GM06990 (cell line): ENCODE data around the gene DLX3.

Source experiments
- DNase-seq: peaks from one replicate; pipeline ENCODE4 v3.0.0-alpha.2; 2011; ENCODE audit not compliant: insufficient read length; ENCODE audit errors: extremely low read depth
- H3K27me3 ChIP-seq: replicated peaks from 2 replicates; pipeline ENCODE4 v1.6.0; 2011; ENCODE audit warnings: low read length; ENCODE audit not compliant: control insufficient read depth, insufficient read depth
- H3K36me3 ChIP-seq: 2 replicates; pipeline ENCODE4 v1.5.1; 2011; ENCODE audit warnings: low read length; ENCODE audit not compliant: control insufficient read depth, insufficient read depth
- H3K4me3 ChIP-seq: replicated peaks from 2 replicates; pipeline ENCODE4 v1.5.1; 2011; ENCODE audit warnings: low read depth, mild to moderate bottlenecking, control low read depth, low read length
- TF ChIP-seq, protein P1 (sequence below): IDR thresholded peaks from 2 replicates; pipeline ENCODE4 v1.5.1; 2011; ENCODE audit warnings: low read length, control low read depth, mild to moderate bottlenecking, inconsistent platforms; ENCODE audit not compliant: insufficient read depth, poor library complexity, severe bottlenecking

The DLX3 gene

DNA sequence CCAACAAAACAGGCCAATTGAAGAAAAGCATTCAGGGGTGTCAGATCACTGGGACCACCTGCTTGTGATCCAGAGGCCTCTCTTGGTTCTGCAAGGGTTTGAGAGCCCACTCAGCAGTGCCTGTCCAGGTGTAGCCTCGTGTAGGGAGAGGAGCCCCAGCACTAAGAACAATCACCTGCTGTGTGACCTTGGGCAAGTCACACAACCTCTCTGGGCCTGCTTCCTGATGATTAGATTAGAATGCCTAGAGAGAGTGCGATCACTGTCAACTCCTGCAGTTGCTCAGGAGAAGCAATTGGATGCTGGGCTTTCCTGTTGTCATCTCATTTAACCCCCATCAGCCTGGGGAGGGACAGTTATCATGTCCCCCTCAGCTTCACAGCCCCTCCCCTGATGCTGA lies 10.2 kb downstream of the DLX3 start:
- no peak for DNase-seq
- Histone ChIP-seq H3K27me3 (peaks cover 7% of the 10 kb centered on the region), H3K4me3 (no peak overlapping the region), H3K36me3 (no peaks in the 10 kb centered on the region)
- TF ChIP-seq, protein P1, sequence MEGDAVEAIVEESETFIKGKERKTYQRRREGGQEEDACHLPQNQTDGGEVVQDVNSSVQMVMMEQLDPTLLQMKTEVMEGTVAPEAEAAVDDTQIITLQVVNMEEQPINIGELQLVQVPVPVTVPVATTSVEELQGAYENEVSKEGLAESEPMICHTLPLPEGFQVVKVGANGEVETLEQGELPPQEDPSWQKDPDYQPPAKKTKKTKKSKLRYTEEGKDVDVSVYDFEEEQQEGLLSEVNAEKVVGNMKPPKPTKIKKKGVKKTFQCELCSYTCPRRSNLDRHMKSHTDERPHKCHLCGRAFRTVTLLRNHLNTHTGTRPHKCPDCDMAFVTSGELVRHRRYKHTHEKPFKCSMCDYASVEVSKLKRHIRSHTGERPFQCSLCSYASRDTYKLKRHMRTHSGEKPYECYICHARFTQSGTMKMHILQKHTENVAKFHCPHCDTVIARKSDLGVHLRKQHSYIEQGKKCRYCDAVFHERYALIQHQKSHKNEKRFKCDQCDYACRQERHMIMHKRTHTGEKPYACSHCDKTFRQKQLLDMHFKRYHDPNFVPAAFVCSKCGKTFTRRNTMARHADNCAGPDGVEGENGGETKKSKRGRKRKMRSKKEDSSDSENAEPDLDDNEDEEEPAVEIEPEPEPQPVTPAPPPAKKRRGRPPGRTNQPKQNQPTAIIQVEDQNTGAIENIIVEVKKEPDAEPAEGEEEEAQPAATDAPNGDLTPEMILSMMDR: no peak

DNA sequence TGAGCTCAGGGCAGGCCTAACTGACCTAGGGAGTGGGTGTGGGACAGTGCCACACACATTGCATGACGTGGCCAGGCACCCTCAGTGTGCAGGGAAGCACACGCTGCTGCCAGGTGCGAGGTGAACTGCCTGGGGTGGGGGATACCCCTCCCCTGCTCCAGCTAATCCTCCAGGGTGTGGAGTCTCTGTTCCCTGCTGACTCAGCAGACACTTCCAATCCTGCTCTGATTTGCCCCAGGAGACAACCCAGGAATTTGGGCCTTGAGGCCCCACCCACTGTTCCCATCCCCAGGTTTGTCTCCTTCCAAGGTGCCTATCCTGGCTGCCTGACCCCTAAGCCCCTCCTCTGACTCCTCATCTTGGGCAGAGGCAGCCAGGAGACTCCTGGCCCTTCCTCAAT lies 10.7 kb downstream of the DLX3 start:
- Histone ChIP-seq H3K36me3 (no peaks in the 10 kb centered on the region), H3K4me3 (no peak overlapping the region), H3K27me3 (peaks cover 7% of the 10 kb centered on the region)
- TF ChIP-seq, protein P1: no peak
- no peak for DNase-seq

DNA sequence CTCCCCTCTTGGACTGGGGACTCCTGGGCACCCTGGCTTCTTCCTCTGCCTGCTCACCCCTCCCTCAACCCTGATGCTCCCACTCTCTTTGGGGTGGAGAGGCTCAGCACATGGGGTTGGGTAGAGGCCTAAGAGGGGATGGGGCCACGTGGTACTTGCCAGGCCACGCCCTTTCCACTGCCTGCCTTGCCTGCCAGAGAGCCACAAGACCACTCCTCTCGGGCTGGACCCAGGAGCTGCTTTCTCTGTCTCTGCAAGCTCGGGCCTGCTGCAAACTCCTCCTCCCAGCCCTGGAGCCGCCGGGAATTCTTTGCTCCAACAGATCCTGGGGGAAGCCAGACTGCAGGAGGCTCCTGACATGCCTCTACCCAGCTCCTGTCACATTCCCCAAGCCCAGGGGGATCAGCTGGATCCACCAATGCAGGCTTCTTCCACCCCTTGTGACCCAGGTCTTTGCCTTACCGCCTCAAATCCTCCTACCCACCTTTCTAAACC lies 14.3 kb downstream of the DLX3 start:
- TF ChIP-seq, protein P1: no peak
- Histone ChIP-seq H3K27me3 (peaks cover 4% of the 10 kb centered on the region), H3K4me3 (no peak overlapping the region), H3K36me3 (no peaks in the 10 kb centered on the region)
- no peak for DNase-seq

DNA sequence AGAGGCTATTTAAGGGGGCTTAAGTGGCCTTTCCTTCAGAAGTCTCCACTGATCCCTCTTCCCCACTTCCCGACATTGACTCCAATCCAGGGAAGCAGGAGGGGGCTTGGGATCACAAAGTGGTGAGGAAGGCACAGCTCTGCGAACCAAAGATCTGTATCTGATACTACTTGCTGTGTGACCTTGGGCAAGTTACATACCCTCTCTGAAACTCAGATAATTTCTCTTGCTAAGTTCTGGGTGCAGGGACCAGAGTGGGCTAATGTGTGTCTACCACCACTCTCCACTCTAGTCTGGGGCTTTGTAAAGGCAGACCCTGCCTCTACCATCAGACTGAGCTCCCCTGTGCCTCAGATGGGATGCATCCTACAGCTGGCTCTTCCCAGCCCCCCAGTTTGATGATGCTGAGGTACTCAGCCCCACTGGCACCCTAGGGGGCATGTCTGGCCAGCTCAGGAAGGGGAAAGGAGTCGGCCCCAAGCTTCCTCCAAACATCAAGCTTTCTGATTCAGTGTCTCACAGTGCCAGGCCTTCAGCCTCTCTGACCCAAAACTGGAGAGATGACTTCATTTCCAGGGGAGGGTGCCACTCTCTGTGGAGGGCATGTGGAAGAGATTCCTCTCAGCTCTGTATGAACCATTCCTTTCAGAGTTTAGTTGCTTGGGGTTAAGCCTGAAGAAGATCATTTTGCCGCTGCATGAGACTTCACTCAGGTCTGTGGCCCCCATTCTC lies 15.1 kb downstream of the DLX3 start:
- Histone ChIP-seq H3K4me3 (no peak overlapping the region), H3K36me3 (no peaks in the 10 kb centered on the region), H3K27me3 (peaks cover 5% of the 10 kb centered on the region)
- TF ChIP-seq, protein P1: no peak
- DNase-seq: no peak

DNA sequence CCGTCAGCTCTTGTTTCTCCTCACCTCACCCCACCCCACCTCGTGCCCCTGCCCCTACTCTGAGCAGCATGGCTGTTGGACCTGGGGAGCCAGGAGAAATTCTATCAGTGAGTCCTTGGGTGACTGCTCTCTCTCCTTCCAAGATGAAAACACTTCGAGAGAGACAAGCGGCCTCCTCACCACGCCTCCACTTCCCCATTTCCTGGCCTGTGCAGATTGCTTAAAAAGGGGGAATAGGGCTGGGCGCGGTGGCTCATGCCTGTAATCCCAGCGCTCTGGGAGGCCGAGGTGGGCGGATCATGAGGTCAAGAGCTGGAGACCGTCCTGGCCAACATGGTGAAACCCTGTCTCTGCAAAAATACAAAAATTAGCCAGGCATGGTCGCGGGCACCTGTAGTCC lies 16.5 kb downstream of the DLX3 start:
- peaks cover 5% of the 10 kb centered on the region for H3K27me3 ChIP-seq
- TF ChIP-seq, protein P1: no peak
- no peak for DNase-seq

More for the DNA sequence above, 16.5 kb downstream of the DLX3 start:
- H3K4me3 ChIP-seq: no peak overlapping the region
- no peaks in the 10 kb centered on the region for H3K36me3 ChIP-seq
